ENCODE measurements around the gene TARS2. TPM values are rescaled to one million over a fixed set of nuclear protein-coding genes. Genes with fewer than 3 reads are reported as not detected.

The TARS2 gene
- total RNA-seq, 4 donors from 2014 or later = 15.0 to 26.7 (median 18.4) TPM

GRCh38 chr1:150551051-150551783, 64.0 kb downstream of the TARS2 start:
- Histone ChIP-seq H3K27ac (peak overlapping the region; percentile 81 to 92 (median 90)), H3K9me3 (no peaks in the 10 kb centered on the region), H3K36me3 (no peaks in the 10 kb centered on the region), H3K4me1 (peaks cover 28 to 35% of the 10 kb centered on the region in 2 donors), H3K4me3 (peak overlapping the region in 1 of 4 donors; percentile 65), H3K27me3 (no peaks in the 10 kb centered on the region)
- ATAC-seq (no peak), DNase-seq (no peak)
- in situ Hi-C loops (cut with MboI; ENCODE audit: low sequenced_read_pairs in 4 of 4) = no loop called here
- no peak for TF ChIP-seq CTCF (IDR thresholded peaks at IDR 0.05 in 4 of 5, conservative IDR thresholded peaks at IDR 0.05 in 1 of 5)
- no peak for TF ChIP-seq POLR2A (IDR thresholded peaks at IDR 0.05)
- intact Hi-C loops (cut with DNase I; ENCODE audit: low total_unique reads) = no loop called here

- in situ Hi-C loops (cut with MboI; ENCODE audit: low sequenced_read_pairs in 4 of 4) (no loop called here), intact Hi-C loops (cut with DNase I; ENCODE audit: low total_unique reads) (no loop called here)
- Histone ChIP-seq H3K9me3 (no peaks in the 10 kb centered on the region), H3K4me1 (peaks cover 28 to 35% of the 10 kb centered on the region in 2 donors), H3K27ac (peak overlapping the region; percentile 81 to 92 (median 90)), H3K4me3 (no peak overlapping the region), H3K36me3 (no peaks in the 10 kb centered on the region), H3K27me3 (no peaks in the 10 kb centered on the region)
- ATAC-seq = no peak
- TF ChIP-seq POLR2A (IDR thresholded peaks at IDR 0.05) (no peak), CTCF (IDR thresholded peaks at IDR 0.05 in 4 of 5, conservative IDR thresholded peaks at IDR 0.05 in 1 of 5) (no peak)
- no peak for DNase-seq
These were observed 64.5 kb downstream of the TARS2 start for GRCh38 chr1:150551784-150552127.

DNA sequence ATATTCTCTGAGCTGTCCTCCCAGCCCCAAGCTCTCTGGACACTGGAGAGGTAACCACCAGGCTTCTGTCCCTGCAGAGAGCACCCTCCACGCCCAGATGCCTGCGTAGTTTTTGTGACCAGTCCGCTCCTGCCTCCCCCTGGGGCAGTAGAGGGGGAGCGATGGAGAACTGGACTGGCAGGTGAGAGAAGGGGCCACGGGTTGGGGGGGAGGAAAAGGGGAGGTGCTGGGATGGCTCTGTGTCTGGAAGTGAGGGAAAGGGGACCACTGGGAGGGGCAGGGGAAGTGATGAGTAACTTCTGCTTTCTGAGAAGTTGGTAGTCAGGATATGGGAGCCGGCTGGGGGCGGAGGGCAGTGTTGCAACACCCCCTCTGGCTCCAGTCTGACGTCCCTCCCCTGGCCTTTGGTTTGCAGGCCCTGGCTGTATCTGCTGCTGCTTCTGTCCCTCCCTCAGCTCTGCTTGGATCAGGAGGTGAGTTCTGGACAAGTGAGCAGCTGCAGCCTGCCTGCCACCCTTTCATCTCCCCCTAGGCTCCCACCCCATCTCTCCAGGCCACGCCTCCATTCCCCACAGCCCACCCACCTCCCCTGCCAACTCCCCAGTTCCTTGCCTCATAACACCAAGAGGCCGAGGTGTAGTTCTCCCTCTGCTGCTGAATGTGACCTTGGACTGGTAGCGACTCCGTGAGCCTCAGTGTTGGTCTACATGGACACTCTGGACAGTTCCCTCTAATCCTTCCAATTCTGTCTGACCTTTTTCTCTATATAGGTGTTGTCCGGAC, 65.1 kb downstream of the TARS2 start:
- Histone ChIP-seq H3K27ac (peak overlapping the region; percentile 81 to 92 (median 90)), H3K27me3 (no peaks in the 10 kb centered on the region), H3K36me3 (no peaks in the 10 kb centered on the region), H3K9me3 (no peaks in the 10 kb centered on the region), H3K4me3 (no peak overlapping the region), H3K4me1 (peaks cover 28 to 35% of the 10 kb centered on the region in 2 donors)
- intact Hi-C loops (cut with DNase I; ENCODE audit: low total_unique reads) (no loop called here), in situ Hi-C loops (cut with MboI; ENCODE audit: low sequenced_read_pairs in 4 of 4) (no loop called here)
- TF ChIP-seq POLR2A (IDR thresholded peaks at IDR 0.05) = peak in 1 of 2 donors; percentile 26
- TF ChIP-seq CTCF (IDR thresholded peaks at IDR 0.05 in 4 of 5, conservative IDR thresholded peaks at IDR 0.05 in 1 of 5) = no peak
- DNase-seq (peak; percentile 70 to 86), ATAC-seq (peak; percentile 13 to 36)

GRCh38 chr1:150552911-150553289, 65.7 kb downstream of the TARS2 start:
- H3K9me3 ChIP-seq = no peaks in the 10 kb centered on the region
- peaks cover 28 to 35% of the 10 kb centered on the region in 2 donors for H3K4me1 ChIP-seq
- H3K27me3 ChIP-seq = no peaks in the 10 kb centered on the region
- ATAC-seq = no peak
- no peak for DNase-seq
- intact Hi-C loops (cut with DNase I; ENCODE audit: low total_unique reads) = no loop called here
- peak overlapping the region; percentile 81 to 92 (median 90) for H3K27ac ChIP-seq
- in situ Hi-C loops (cut with MboI; ENCODE audit: low sequenced_read_pairs in 4 of 4) = no loop called here
- H3K4me3 ChIP-seq = no peak overlapping the region
- no peaks in the 10 kb centered on the region for H3K36me3 ChIP-seq
- TF ChIP-seq POLR2A (IDR thresholded peaks at IDR 0.05) (no peak), CTCF (IDR thresholded peaks at IDR 0.05 in 4 of 5, conservative IDR thresholded peaks at IDR 0.05 in 1 of 5) (no peak)
